Kidney glomerular epithelial cell (primary cell): ENCODE data around the gene RAB35.

Experiments used
- DNase-seq: peaks from one replicate; lab custom pipeline; 2025; lab: John Stamatoyannopoulos, UW

RAB35 gene

DNA sequence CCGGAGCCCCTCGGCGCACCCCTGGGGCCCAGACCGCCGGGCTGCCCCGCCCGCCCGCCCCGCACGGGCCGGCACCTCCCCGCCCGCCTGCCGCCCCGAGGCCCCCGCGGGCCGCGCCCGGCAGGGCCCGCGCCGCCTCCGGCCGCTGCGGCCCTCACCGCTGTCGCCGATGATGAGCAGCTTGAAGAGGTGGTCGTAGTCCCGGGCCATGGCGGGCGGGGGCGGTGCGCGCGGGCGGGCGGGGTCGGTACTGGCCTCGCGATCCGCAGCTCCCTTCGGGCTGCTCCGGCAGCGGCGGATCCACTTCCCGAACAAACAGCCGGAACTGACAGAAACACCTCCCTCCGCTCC is at the start of gene RAB35:
RAB35 (minus strand) TSS at position 313 of the 351 bp plus-strand sequence; CDS start at position 210, 103 bp downstream.
- DNase-seq = no peak

DNA sequence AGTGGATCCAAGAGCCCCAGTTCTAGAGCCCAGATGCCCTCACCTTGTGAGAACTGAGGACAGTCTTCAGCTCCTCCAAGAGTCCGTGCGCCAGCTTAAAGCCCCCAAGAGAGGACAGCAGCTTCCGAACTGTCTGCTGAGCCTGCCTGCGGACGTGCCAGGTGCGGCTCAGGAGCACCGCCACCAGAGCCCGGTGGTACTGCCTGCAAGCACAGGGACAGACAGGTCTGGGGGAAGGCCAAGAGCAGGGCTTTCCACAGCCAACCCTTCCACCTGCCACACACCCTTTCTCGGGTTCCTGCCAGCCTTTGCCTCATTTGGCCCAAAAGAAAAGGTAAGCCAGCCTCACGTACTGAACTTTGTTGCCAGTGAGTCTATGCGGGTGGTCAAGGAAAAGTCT is 47.7 kb upstream of the RAB35 start:
- DNase-seq = no peak

DNA sequence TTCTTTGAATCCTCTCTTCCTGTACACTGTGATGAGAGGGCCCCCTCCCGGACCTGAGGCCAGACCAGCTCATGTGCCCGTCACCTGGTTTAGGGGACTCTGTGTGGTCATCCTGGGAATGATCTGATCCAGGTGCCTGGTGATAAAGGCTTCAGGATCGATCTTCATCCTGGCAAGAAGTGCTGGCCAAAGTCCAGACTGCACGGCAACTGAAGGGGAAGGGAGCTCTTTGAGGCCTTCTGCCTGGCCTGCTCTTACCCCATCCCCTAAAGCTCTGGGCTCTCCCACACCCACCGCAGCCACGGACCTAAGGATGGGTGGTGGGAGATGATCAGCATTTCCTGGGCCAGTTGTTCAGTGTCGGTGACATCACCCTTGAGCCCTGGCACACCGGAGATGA is 46.2 kb upstream of the RAB35 start:
- DNase-seq = no peak

DNA sequence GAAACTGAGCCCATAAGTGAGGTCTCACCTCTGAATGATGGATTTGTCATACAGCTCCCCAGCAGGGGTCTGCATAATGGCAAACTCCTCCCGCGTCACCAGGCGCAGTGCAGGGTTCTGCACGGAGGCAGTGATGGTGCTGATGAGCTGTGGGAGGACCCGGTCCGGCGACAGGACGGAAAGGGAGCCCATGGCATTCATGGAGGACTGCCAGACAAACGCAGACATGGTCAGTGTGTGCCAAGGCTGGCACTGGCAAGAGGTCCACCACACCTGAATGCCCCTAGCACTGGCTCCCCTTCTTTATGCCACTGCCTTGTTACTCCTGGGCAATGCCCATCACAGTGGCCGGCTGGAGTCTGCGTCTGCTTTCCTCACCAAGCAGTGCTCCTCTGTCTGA is 45.3 kb upstream of the RAB35 start:
- DNase-seq = no peak

DNA sequence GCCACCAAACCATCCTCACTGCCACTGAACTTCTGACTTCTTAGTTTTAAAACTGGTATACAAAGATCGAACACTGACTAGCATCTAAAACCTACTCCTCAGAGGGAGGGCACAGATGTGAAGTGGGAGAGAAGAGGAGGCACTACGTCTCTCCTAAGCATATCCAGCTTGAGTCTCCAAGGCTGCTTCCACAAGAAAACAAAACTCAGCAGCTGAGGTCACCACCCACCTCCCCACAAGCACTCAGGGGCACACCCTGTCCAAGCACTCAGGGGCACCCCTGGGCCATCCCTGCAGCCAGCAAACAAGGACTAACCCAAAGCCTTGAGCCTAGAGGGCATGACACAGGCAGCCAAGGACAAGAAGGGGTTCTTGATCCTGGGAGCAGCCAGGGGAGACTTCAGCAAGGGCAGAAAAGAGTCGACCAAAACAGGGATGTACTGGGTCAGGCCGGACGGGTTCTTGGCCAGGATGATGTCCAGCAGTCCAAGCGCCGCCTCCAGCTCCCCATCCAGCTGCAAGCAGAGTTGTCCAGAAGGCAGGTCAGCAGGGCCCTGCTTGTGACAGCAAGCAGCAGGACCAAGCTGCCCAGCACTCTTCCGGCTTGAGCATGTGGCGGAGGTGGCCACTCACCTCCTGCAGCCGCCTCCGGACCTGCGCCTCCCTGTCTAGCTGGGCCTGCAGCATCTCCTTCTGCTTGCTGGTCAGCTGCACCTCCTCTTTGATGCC is 43.1 kb upstream of the RAB35 start:
- no peak for DNase-seq

DNA sequence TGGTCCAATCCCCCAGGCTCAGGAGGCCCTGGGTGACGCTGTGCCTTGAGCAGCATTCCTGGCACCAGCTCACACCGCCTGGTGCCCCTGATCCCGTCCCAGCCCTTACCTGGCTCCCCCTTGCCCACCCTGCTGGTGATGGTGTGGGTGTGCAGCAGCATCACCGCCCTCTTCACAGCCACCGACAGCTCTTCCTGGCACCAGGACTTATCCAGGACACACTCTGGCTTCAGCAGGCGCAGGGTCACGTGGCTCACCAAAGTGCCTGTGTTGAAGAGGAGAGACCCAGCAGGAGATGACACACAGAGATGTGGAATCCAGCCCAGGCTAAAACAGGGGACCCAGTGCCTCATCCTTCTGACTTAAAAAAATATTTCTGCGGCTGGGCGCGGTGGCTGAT is 41.8 kb upstream of the RAB35 start:
- no peak for DNase-seq

GRCh38 chr12:120157678-120158077 is 41.1 kb upstream of the RAB35 start:
- DNase-seq = no peak

DNA sequence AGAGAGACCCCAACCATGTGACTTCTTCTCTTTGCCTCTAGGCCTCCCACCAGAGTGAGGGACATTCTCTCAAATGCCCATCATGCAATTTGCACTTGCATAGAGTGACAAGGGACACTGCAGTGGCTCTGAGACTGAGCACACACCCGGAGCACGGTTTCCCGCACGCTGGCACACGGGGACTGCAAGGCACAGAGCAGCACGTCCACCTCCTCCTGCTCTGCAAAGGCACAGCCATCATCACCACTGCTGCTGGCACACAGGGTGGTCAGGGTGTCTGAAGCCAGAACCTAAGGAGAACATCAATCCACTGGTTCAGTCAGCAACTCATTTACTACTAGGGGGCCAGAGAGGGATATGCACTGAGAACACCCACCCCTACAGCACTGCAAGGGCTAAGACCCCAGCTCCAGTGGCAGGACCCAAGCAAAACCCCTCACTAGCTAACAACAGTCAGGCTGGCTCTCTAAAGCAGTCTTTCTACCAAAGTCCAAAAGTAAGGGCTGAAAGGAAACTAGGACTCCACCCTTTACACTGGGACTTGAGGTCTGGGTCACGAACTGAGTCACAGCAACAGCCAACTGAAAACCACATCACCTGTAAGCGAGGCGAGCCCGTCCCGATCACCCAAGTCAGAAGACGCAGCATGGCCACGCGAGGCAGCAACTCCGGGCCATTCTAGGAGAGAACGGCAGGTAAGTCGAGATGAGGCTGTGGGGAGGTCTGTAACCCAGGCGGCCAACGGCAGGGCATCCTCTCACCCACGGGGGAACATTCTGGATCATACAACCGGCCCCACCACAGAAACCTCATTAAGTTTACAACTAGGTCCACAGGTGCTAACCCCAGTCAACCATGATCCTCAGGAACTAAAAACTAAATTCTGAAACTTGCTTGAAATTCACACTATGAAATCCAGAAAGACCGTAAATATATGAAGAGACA is 40.0 kb upstream of the RAB35 start:
- DNase-seq = no peak

GRCh38 chr12:120155072-120155471 is 38.5 kb upstream of the RAB35 start:
- DNase-seq = no peak

DNA sequence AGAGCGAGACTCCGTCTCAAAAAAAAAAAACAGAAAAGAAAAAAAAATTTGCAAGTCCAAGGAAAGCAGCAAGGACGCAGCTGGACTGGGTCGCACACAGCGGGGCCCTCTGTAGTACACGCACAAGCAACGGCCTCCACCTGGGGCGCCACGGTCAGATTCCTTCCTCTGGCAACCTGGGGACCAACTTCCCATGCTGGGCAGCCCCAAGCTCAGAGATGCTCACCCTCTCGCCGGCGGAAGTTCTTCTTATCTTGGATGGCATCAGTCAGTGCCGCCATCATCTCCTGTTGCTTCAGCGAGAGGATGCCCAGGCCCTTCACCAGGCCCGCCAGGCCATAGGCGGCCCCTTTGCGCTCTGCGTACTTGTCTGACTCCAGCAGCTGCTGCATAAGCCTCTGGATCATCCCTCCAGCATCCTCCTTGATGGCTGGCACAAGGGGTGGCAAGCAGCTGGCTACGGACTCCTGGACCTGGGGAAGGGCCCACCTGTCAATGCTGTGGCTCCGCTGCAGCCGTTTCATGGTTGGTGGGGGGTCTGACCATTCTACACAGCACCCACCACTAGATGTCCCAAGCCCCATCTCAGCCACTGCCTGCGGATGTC is 34.5 kb upstream of the RAB35 start:
- no peak for DNase-seq

- DNase-seq = no peak
Measured at GRCh38 chr12:120148011-120148410, 31.5 kb upstream of the RAB35 start.

DNA sequence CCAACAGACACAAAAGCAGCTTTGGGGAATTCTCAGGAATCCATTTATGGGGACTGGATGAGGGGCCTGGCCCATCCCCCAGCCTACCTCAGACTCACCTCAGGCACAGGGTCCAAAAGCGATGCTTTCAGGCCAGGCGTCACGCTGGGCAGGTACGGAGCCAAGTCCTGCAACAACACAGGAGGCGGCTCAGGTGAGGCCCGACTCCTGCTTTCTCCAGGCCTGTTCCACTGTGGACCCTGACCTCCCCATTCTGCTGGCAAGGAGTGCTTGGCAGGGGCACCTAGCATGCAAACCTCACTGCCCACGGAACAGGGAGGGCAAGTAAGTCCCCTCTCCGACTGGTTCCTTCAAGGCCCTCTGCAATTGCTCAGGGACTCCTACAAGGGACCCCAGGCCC is 28.6 kb upstream of the RAB35 start:
- no peak for DNase-seq

- DNase-seq = no peak
Measured at GRCh38 chr12:120144215-120144614, 27.7 kb upstream of the RAB35 start.

- no peak for DNase-seq
Measured at GRCh38 chr12:120142231-120142877, 25.8 kb upstream of the RAB35 start.

DNA sequence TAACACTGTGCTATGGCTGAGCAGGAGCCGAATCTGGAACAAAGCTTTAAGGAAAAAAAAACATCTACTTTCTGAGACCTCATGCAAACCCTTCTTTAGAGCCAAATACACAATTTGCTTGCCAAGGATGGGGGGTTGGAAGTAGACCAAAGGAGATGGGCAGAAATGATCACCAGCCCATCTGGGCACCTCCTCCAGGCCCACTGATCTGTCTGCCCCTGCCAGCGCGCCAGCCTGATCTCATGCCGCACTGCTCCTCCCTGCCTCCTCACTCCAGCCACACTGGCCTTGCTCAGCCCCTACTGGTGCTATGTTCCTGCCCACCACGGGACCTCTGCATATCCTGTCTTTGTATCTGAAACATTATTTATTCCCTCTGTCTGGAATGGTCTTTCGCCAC is 24.8 kb upstream of the RAB35 start:
- no peak for DNase-seq

- no peak for DNase-seq
Measured at GRCh38 chr12:120140603-120141002, 24.1 kb upstream of the RAB35 start.

- no peak for DNase-seq
Measured at GRCh38 chr12:120139958-120140357, 23.4 kb upstream of the RAB35 start.

- no peak for DNase-seq
Measured at GRCh38 chr12:120138366-120138765, 21.8 kb upstream of the RAB35 start.

DNA sequence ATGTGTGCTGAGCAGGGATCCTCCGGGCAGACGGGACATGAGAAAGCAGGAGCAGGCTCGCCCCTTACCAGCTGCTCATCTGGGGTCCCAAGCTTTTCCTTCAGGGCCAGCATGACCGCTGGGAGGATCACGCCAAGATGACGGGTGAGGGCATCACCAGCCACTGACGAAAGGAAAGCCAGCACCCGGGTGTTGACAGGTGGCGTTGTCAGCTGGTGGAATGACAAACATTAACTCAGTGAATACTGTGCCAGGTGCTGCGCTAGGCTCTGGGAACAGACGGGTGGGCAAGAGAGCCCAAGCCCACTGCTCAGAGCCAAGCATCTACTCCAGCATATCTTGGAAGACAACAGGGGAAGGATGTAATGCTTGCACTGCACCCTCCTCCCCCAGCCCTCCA is 21.3 kb upstream of the RAB35 start:
- DNase-seq = no peak

- DNase-seq = no peak
Measured at GRCh38 chr12:120136093-120136770, 19.7 kb upstream of the RAB35 start.

GRCh38 chr12:120134307-120134980 is 17.9 kb upstream of the RAB35 start:
- no peak for DNase-seq
